Ovary (tissue), 9 donors: ENCODE measurements around the gene OR2W1. TPM values are rescaled to one million over a fixed set of nuclear protein-coding genes. Genes with fewer than 3 reads are reported as not detected.
A peak's percentile ranks its signal among the peaks of the same experiment; 100 is the strongest.

Experiments used
- DNase-seq, 5 donors: peaks; one replicate each; pipeline ENCODE4 v3.0.0-alpha.2; 2019 to 2020
- H3K27ac ChIP-seq, 2 donors: fragments of 200-600 bp; one replicate each; pipeline versions ENCODE4 v1.5.1 to v1.8.0; 2019 to 2022
- H3K27me3 ChIP-seq: fragments of 200-600 bp; one replicate; pipeline ENCODE4 v1.8.0; 2022
- H3K36me3 ChIP-seq: fragments of 200-600 bp; sonication (generic); one replicate; pipeline ENCODE4 v1.5.1; 2019
- H3K4me1 ChIP-seq: one replicate; pipeline ENCODE4 v1.8.1; 2013; ENCODE audit warnings: mild to moderate bottlenecking, moderate library complexity; ENCODE audit not compliant: insufficient read depth
- H3K4me3 ChIP-seq: fragments of 200-600 bp; sonication (generic); one replicate; pipeline ENCODE4 v1.5.1; 2017
- H3K9me3 ChIP-seq, 2 donors: fragments of 200-600 bp in 1 of 2; sonication (generic) in 1 of 2; one replicate each; pipeline versions ENCODE4 v1.5.1 to v1.8.1; 2013 to 2019; ENCODE audit warnings: mild to moderate bottlenecking in 1 of 2, moderate library complexity in 1 of 2
- EP300 ChIP-seq: sonication (generic); formaldehyde crosslinking; IDR thresholded peaks from one replicate; pipeline ENCODE4 v1.6.1; 2017; ENCODE audit warnings: antibody characterized with exemption
- POLR2A ChIP-seq: fragments of 450-650 bp; IDR thresholded peaks from one replicate; pipeline ENCODE4 v1.6.1; 2017; ENCODE audit warnings: antibody characterized with exemption, mild to moderate bottlenecking, moderate library complexity
- WGBS, 3 donors: extraction: QIAGEN DNeasy Blood & Tissue Kit in 1 of 3; methylation state at CpG; one replicate each; pipeline versions ENCODE4 v1.1.5 to v1.1.7; 2013 to 2017; 5-methylcytosine and 5-hydroxymethylcytosine counted together
- intact Hi-C, 4 donors: fragments of 100-400 bp; cut with DNase I; formaldehyde crosslinking; loops; one replicate each; pipeline versions ENCODE4 v1.11.0 to v1.15.1; 2022 to 2023
- polyA plus RNA-seq, 2 donors: library from polyadenylated mRNA; stranded (reverse); fragments of 200-250 nt in 1 of 2; fragments of 350-450 nt in 1 of 2; fragmentation: Illumina TruSeq in 1 of 2; extraction: RNeasy Lipid Tissue Mini Kit (QIAGEN cat#74804) in 1 of 2; gene quantifications; one replicate each; pipeline ENCODE4 v1.2.3, GENCODE V29; 2013 to 2014
- total RNA-seq, 7 donors: library from RNA; depleted of rRNA in 2 of 7; stranded (reverse); fragments of >200 nt in 2 of 7; fragmentation: NEBNext Ultra II Directional in 3 of 7; extraction: Animal tissue kit (Norgen Biotek cat#: 25700) in 3 of 7; gene quantifications; one replicate each; pipeline versions ENCODE4 v1.1.0 to v1.2.4, GENCODE V29; 2016 to 2023
- TF ChIP-seq, protein P1 (sequence below), 3 donors: fragments of 450-650 bp in 2 of 3; fragments of 200-600 bp in 1 of 3; IDR thresholded peaks; one replicate each; pipeline versions ENCODE4 v1.5.1 to v1.8.0; 2016 to 2022; ENCODE audit warnings: antibody characterized with exemption in 3 of 3, mild to moderate bottlenecking in 1 of 3
- donor health status: DM: no; HTN: no; CAD: no; lungs with moderate emphysema.
- donor health status: DM: no; HTN: no; CAD: no.
- donor health status: Bipolar disorder and iron deficiency.
- donor health status: DM: yes; HTN: yes; CAD: no.
- donor health status: DM: no; HTN: no; CAD: no.
- donor health status: DM: yes; HTN: yes; CAD: no.

OR2W1 gene
- total and polyA plus RNA-seq, 9 donors = not detected

DNA sequence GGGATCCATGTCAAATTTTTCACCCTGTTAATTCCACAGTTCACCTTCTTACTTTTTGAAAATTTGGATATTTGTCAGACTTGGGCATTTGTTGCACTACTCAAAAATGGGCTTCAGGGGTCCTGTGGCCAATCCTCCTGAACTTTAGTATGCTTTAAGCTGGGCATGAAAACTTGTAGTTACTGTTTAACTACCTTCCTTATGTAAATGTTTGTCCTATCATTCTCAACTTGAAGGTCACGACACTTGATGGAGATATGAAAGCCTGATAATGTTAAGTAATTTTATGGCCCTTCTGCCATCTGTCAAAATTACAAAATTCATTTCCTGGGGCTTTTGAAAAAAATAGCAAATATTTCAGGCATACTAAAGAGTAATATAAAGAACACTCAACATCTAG, 35.6 kb downstream of the OR2W1 start:
- Histone ChIP-seq H3K4me1 (no peaks in the 10 kb centered on the region), H3K27me3 (no peaks in the 10 kb centered on the region), H3K36me3 (no peaks in the 10 kb centered on the region), H3K9me3 (no peaks in the 10 kb centered on the region), H3K27ac (no peak overlapping the region), H3K4me3 (no peak overlapping the region)
- intact Hi-C loops = no loop called here
- WGBS, 3 donors = 72 to 88% (median 73%) methylated on average over 1 of the region's 1 CpG
- TF ChIP-seq POLR2A (no peak), EP300 (no peak)
- TF ChIP-seq, protein P1, sequence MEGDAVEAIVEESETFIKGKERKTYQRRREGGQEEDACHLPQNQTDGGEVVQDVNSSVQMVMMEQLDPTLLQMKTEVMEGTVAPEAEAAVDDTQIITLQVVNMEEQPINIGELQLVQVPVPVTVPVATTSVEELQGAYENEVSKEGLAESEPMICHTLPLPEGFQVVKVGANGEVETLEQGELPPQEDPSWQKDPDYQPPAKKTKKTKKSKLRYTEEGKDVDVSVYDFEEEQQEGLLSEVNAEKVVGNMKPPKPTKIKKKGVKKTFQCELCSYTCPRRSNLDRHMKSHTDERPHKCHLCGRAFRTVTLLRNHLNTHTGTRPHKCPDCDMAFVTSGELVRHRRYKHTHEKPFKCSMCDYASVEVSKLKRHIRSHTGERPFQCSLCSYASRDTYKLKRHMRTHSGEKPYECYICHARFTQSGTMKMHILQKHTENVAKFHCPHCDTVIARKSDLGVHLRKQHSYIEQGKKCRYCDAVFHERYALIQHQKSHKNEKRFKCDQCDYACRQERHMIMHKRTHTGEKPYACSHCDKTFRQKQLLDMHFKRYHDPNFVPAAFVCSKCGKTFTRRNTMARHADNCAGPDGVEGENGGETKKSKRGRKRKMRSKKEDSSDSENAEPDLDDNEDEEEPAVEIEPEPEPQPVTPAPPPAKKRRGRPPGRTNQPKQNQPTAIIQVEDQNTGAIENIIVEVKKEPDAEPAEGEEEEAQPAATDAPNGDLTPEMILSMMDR (IDR thresholded peaks at IDR 0.05) = no peak
- DNase-seq = no peak

DNA sequence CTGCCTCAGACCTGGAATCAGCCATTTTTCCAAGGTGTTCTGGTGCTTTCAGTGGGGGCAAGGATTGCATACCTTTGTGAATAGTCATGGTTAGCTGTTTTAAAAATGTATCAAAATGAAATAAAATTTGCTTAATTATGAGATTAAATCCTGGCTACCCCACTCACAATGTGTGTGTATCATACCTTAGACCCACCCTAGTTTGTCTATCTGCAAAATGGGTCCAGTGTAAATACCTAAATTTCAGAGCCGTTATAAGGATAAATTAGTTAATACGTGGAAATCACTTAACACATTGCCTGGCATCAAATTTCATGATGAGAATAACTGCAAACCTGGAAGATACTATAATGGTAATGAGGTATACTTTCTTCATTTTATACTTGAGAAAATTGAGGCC, 36.9 kb downstream of the OR2W1 start:
- no peak for DNase-seq
- Histone ChIP-seq H3K36me3 (no peaks in the 10 kb centered on the region), H3K27ac (no peak overlapping the region), H3K4me3 (no peak overlapping the region), H3K27me3 (no peaks in the 10 kb centered on the region), H3K4me1 (no peaks in the 10 kb centered on the region), H3K9me3 (no peaks in the 10 kb centered on the region)
- 77 to 80% (median 78%) methylated on average over 2 of the region's 2 CpGs for WGBS, 3 donors
- TF ChIP-seq, protein P1 (IDR thresholded peaks at IDR 0.05) = no peak
- no peak for TF ChIP-seq POLR2A
- no peak for TF ChIP-seq EP300
- intact Hi-C loops = no loop called here

DNA sequence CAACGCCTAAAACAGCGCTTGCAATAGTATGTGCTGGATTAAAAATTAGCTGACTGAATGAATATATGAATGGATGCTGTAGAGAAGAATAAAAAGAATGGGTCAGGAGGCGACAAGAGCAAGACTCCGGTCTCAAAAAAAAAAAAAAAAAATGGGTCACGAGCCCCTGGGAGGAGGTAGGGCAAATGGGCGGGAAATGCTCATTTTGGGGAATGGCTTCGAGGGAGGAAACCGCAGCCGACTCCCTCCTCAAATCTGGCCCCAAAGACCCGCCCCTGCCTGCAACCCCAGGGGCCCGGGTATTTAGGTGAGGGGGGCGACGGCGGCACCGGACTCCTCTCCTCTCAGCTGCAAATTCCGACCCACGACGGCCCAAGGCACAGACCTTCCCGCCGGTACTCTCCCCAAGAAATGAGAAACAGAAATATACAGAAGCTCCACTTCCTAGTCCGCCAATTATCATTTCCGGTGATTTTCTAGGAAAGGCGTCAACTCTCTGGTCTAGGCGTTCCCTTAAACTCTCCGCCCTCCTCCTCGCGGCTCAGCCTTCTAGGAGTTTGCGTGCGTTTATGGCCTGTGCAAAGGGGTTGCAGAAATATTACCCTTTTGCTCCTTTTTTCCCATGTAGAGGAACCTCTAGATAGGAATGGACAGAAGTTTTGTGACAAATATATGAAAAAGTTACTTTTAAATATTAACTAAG, 39.6 kb downstream of the OR2W1 start, which contains the start of gene ZNF311:
ZNF311 (minus strand) TSS at position 133 of the 703 bp plus-strand sequence. CDS start 1,361 bp downstream, outside the sequence.
- Histone ChIP-seq H3K27me3 (no peaks in the 10 kb centered on the region), H3K4me1 (no peaks in the 10 kb centered on the region), H3K9me3 (no peaks in the 10 kb centered on the region), H3K36me3 (no peaks in the 10 kb centered on the region), H3K27ac (no peak within 1 kb of the TSS), H3K4me3 (peak within 1 kb of the TSS; percentile 58)
- intact Hi-C loops = no loop called here
- DNase-seq = peak; percentile 49 to 61 (median 54)
- 7% methylated on average over 29 of the region's 29 CpGs for WGBS, 3 donors
- TF ChIP-seq POLR2A (no peak), EP300 (no peak)
- TF ChIP-seq, protein P1 (IDR thresholded peaks at IDR 0.05) = no peak

DNA sequence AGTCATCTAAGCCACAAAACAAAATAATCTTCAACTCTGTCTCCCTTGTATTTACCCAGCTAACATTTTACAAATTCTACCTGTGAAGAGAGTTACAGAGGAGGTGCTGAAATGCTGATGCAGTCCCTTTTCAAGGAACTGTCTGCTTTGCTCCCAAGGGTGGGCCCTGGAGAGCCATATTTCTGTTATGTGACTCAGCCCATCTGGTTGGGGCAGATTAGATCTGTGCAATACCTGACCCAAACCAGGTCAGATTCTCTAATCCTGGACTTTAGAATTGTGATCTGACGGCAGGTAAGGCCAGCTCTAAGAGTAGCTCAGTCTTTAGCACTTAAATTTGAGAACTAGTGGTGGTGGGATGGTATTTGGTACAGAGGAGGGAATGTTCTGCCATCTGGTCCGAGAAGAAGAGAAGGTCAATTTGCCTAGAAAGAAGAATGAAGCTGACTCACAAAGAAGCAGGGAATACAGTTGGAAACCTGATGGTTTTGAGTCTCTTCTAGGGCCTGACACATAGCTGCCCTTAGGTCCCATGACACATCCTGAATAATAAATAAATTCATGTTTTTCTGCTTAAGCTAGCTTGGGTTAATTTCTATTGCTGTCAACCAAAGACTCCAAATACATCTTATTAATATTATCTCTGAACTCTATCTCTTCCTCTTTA, 48.0 kb downstream of the OR2W1 start:
- no peak overlapping the region for H3K4me3 ChIP-seq
- H3K9me3 ChIP-seq = no peaks in the 10 kb centered on the region
- no peaks in the 10 kb centered on the region for H3K36me3 ChIP-seq
- no peak for DNase-seq
- no peaks in the 10 kb centered on the region for H3K27me3 ChIP-seq
- intact Hi-C loops = no loop called here
- no peak overlapping the region for H3K27ac ChIP-seq
- H3K4me1 ChIP-seq = no peaks in the 10 kb centered on the region
- TF ChIP-seq POLR2A (no peak), EP300 (no peak)
- TF ChIP-seq, protein P1 (IDR thresholded peaks at IDR 0.05) = no peak
- WGBS, 3 donors = 81 to 91% (median 89%) methylated on average over 2 of the region's 2 CpGs
